GM18505 (cell line): ENCODE results near the gene ISY1.

Experiments
- ATAC-seq: cut with Tn5 transposase; IDR thresholded peaks from one replicate; pipeline ENCODE4 v1.9.1; 2021; ENCODE audit not compliant: unreplicated experiment
- POLR2A ChIP-seq: IDR thresholded peaks from 4 replicates; pipeline ENCODE4 v1.6.1; 2011; ENCODE audit warnings: borderline replicate concordance; ENCODE audit not compliant: insufficient read depth, insufficient read length; ENCODE audit errors: extremely low read depth

The ISY1 gene

DNA sequence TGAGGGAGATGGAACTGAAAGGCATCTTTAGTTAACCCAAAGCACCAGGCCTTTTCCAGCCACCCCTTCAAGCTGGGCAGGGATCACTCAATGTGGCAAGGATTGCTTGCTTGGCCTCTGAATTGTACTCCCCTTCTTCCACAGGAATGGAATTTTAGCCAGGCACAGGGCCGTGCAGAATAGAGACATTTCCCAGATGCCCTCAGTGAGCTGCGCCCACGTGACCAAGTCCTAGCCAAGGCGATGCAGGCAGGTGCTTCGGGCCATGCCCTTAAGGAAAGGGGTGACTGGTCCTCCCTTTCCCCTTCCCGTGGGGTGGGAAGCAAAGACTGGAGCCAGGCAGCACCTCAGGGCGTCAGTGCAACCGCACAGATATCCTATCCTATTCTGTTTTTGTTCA lies 82.4 kb downstream of the ISY1 start:
- no peak for TF ChIP-seq POLR2A
- ATAC-seq = no peak
